Measurements from ENCODE around the gene NOL9.
A peak's percentile ranks its signal among the peaks of the same experiment; 100 is the strongest.
"Not testable (repeated sequence)": the region's sequence is repeated elsewhere in the genome, so short reads cannot be mapped to it uniquely, and the experiment has no call there.

The NOL9 gene

GRCh38 chr1:6496890-6497214 is 57.5 kb downstream of the NOL9 start:
- peak overlapping the region; percentile 65 for H3K4me3 ChIP-seq (ENCODE audit: low read length)
- no peak for DNase-seq (ENCODE audit: low read depth)
- no peak for TF ChIP-seq CTCF (conservative IDR thresholded peaks at IDR 0.05; ENCODE audit: low read length)

GRCh38 chr1:6496365-6496721 is 58.0 kb downstream of the NOL9 start:
- no peak for DNase-seq (ENCODE audit: low read depth)
- no peak for TF ChIP-seq CTCF (conservative IDR thresholded peaks at IDR 0.05; ENCODE audit: low read length)
- H3K4me3 ChIP-seq (ENCODE audit: low read length): peak overlapping the region; percentile 65

- no peak for TF ChIP-seq CTCF (conservative IDR thresholded peaks at IDR 0.05; ENCODE audit: low read length)
- peak overlapping the region; percentile 65 for H3K4me3 ChIP-seq (ENCODE audit: low read length)
- DNase-seq (ENCODE audit: low read depth): no peak
These were observed 58.6 kb downstream of the NOL9 start for GRCh38 chr1:6495540-6496364.

GRCh38 chr1:6495041-6495441 is 59.3 kb downstream of the NOL9 start:
- no peak for TF ChIP-seq CTCF (conservative IDR thresholded peaks at IDR 0.05; ENCODE audit: low read length)
- no peak overlapping the region for H3K4me3 ChIP-seq (ENCODE audit: low read length)
- DNase-seq (ENCODE audit: low read depth): no peak

- no peak overlapping the region for H3K4me3 ChIP-seq (ENCODE audit: low read length)
- DNase-seq (ENCODE audit: low read depth): no peak
- TF ChIP-seq CTCF (conservative IDR thresholded peaks at IDR 0.05; ENCODE audit: low read length): no peak
These were observed 59.7 kb downstream of the NOL9 start for GRCh38 chr1:6494627-6495026.

GRCh38 chr1:6493834-6494223 is 60.5 kb downstream of the NOL9 start:
- not testable (repeated sequence) for H3K4me3 ChIP-seq (ENCODE audit: low read length); DNase-seq (ENCODE audit: low read depth)

GRCh38 chr1:6491966-6492365 is 62.3 kb downstream of the NOL9 start:
- no peak for DNase-seq (ENCODE audit: low read depth)
- no peak for TF ChIP-seq CTCF (conservative IDR thresholded peaks at IDR 0.05; ENCODE audit: low read length)
- H3K4me3 ChIP-seq (ENCODE audit: low read length): no peak overlapping the region
